ENCODE results near the gene ATOH7. TPM values are rescaled to one million over a fixed set of nuclear protein-coding genes. Genes with fewer than 3 reads are reported as not detected.

ATOH7 gene
- total and polyA plus RNA-seq, 9 of the 15 experiments (the other 6 are each of a cell fraction or from before 2014, with no cell fraction given): not detected

DNA sequence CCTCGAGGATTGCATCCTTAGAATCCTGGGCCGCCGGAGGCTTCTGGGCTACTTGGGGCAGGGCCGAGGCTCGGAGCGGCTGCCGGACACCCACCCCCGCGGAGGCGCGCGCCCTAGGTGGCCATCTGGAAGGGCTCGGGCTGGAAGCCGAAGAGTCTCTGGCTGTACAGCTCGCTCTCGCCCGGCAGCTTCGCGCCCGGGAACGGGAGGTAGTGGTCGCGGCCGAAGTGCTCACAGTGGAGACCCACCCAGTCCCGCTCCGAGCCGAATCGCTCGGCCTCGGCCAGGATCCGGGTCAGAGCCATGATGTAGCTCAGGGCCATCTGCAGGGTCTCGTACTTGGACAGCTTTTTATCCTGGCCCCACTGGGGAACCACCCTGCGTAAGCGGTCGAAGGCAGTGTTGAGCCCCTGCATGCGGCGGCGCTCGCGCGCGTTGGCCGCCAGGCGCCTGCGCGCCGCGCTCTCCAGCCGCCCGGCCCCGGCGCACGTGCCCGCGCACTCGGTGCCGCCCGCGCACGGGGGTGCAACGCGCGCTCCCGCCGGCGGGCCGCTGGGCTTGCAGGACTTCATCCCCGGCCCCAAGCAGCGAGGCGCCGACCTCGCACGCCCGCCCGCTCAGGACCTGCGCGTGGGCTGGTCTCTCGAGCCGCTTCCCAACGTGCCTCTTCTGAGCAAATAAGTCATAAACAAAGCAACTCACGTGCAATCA, 652 bp downstream of the ATOH7 start (continued):
- TF ChIP-seq FOXP1 (CRISPR knock-in tag; IDR thresholded peaks at IDR 0.05) (peak; percentile 89), RBM15 (IDR thresholded peaks at IDR 0.05; ENCODE audit: insufficient read depth, low read length) (no peak), L3MBTL2 (IDR thresholded peaks at IDR 0.05) (peak; percentile 97), GATAD2B (IDR thresholded peaks at IDR 0.05; ENCODE audit: borderline replicate concordance) (peak; percentile 39; the same call in 1 of the 2 replicates), JUN (IDR thresholded peaks at IDR 0.05; ENCODE audit: borderline replicate concordance, low read depth, low read length) (no peak), JUN (CRISPR knock-in tag; IDR thresholded peaks at IDR 0.05; ENCODE audit: borderline replicate concordance) (peak; percentile 58; the same call in 1 of the 2 replicates)
- TF ChIP-seq, protein P1, sequence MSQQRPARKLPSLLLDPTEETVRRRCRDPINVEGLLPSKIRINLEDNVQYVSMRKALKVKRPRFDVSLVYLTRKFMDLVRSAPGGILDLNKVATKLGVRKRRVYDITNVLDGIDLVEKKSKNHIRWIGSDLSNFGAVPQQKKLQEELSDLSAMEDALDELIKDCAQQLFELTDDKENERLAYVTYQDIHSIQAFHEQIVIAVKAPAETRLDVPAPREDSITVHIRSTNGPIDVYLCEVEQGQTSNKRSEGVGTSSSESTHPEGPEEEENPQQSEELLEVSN (IDR thresholded peaks at IDR 0.05; ENCODE audit: borderline replicate concordance in 1 of 2, extremely low read depth in 1 of 2, insufficient read depth in 1 of 2, insufficient read length in 1 of 2, low read depth in 1 of 2, low read length in 1 of 2, poor library complexity in 1 of 2, severe bottlenecking in 1 of 2): peak; percentile 96 to 98
- TF ChIP-seq, protein P2, sequence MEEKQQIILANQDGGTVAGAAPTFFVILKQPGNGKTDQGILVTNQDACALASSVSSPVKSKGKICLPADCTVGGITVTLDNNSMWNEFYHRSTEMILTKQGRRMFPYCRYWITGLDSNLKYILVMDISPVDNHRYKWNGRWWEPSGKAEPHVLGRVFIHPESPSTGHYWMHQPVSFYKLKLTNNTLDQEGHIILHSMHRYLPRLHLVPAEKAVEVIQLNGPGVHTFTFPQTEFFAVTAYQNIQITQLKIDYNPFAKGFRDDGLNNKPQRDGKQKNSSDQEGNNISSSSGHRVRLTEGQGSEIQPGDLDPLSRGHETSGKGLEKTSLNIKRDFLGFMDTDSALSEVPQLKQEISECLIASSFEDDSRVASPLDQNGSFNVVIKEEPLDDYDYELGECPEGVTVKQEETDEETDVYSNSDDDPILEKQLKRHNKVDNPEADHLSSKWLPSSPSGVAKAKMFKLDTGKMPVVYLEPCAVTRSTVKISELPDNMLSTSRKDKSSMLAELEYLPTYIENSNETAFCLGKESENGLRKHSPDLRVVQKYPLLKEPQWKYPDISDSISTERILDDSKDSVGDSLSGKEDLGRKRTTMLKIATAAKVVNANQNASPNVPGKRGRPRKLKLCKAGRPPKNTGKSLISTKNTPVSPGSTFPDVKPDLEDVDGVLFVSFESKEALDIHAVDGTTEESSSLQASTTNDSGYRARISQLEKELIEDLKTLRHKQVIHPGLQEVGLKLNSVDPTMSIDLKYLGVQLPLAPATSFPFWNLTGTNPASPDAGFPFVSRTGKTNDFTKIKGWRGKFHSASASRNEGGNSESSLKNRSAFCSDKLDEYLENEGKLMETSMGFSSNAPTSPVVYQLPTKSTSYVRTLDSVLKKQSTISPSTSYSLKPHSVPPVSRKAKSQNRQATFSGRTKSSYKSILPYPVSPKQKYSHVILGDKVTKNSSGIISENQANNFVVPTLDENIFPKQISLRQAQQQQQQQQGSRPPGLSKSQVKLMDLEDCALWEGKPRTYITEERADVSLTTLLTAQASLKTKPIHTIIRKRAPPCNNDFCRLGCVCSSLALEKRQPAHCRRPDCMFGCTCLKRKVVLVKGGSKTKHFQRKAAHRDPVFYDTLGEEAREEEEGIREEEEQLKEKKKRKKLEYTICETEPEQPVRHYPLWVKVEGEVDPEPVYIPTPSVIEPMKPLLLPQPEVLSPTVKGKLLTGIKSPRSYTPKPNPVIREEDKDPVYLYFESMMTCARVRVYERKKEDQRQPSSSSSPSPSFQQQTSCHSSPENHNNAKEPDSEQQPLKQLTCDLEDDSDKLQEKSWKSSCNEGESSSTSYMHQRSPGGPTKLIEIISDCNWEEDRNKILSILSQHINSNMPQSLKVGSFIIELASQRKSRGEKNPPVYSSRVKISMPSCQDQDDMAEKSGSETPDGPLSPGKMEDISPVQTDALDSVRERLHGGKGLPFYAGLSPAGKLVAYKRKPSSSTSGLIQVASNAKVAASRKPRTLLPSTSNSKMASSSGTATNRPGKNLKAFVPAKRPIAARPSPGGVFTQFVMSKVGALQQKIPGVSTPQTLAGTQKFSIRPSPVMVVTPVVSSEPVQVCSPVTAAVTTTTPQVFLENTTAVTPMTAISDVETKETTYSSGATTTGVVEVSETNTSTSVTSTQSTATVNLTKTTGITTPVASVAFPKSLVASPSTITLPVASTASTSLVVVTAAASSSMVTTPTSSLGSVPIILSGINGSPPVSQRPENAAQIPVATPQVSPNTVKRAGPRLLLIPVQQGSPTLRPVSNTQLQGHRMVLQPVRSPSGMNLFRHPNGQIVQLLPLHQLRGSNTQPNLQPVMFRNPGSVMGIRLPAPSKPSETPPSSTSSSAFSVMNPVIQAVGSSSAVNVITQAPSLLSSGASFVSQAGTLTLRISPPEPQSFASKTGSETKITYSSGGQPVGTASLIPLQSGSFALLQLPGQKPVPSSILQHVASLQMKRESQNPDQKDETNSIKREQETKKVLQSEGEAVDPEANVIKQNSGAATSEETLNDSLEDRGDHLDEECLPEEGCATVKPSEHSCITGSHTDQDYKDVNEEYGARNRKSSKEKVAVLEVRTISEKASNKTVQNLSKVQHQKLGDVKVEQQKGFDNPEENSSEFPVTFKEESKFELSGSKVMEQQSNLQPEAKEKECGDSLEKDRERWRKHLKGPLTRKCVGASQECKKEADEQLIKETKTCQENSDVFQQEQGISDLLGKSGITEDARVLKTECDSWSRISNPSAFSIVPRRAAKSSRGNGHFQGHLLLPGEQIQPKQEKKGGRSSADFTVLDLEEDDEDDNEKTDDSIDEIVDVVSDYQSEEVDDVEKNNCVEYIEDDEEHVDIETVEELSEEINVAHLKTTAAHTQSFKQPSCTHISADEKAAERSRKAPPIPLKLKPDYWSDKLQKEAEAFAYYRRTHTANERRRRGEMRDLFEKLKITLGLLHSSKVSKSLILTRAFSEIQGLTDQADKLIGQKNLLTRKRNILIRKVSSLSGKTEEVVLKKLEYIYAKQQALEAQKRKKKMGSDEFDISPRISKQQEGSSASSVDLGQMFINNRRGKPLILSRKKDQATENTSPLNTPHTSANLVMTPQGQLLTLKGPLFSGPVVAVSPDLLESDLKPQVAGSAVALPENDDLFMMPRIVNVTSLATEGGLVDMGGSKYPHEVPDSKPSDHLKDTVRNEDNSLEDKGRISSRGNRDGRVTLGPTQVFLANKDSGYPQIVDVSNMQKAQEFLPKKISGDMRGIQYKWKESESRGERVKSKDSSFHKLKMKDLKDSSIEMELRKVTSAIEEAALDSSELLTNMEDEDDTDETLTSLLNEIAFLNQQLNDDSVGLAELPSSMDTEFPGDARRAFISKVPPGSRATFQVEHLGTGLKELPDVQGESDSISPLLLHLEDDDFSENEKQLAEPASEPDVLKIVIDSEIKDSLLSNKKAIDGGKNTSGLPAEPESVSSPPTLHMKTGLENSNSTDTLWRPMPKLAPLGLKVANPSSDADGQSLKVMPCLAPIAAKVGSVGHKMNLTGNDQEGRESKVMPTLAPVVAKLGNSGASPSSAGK (IDR thresholded peaks at IDR 0.05): peak; percentile 92

Measured in K562 (cell line).